Suprapubic skin (tissue), 4 donors: ENCODE data around the gene TGFBR3. TPM values are rescaled to one million over a fixed set of nuclear protein-coding genes. Genes with fewer than 3 reads are reported as not detected.

ENCODE experiments used
- DNase-seq, 2 donors: peaks; one replicate each; pipeline ENCODE4 v3.0.0-alpha.2; 2019; ENCODE audit warnings: low spot score in 2 of 2
- H3K27ac ChIP-seq: fragments of 200-600 bp; sonication (generic); one replicate; pipeline ENCODE4 v1.5.1; 2019
- H3K27me3 ChIP-seq: fragments of 200-600 bp; sonication (generic); one replicate; pipeline ENCODE4 v1.5.1; 2019
- H3K36me3 ChIP-seq: fragments of 200-600 bp; sonication (generic); one replicate; pipeline ENCODE4 v1.5.1; 2019
- H3K4me1 ChIP-seq: fragments of 200-600 bp; sonication (generic); one replicate; pipeline ENCODE4 v1.5.1; 2019
- H3K4me3 ChIP-seq: fragments of 200-600 bp; sonication (generic); one replicate; pipeline ENCODE4 v1.5.1; 2019; ENCODE audit warnings: mild to moderate bottlenecking
- H3K9me3 ChIP-seq: fragments of 200-600 bp; sonication (generic); one replicate; pipeline ENCODE4 v1.5.1; 2019
- CTCF ChIP-seq, 2 donors: fragments of 200-600 bp in 1 of 2; fragments of 450-650 bp in 1 of 2; sonication (generic) in 1 of 2; IDR thresholded peaks; one replicate each; pipeline ENCODE4 v1.5.1; 2016 to 2019; ENCODE audit warnings: antibody characterized with exemption in 2 of 2, mild to moderate bottlenecking in 1 of 2, moderate library complexity in 1 of 2
- EP300 ChIP-seq: sonication (generic); formaldehyde crosslinking; IDR thresholded peaks from one replicate; pipeline ENCODE4 v1.6.1; 2017; ENCODE audit warnings: antibody characterized with exemption
- POLR2A ChIP-seq, 2 donors: fragments of 450-650 bp; IDR thresholded peaks; one replicate each; pipeline ENCODE4 v1.6.1; 2017; ENCODE audit warnings: antibody characterized with exemption in 2 of 2, mild to moderate bottlenecking in 2 of 2, moderate library complexity in 2 of 2
- POLR2AphosphoS5 ChIP-seq, 3 donors: sonication (generic); formaldehyde crosslinking; IDR thresholded peaks; one replicate each; pipeline ENCODE4 v1.6.1; 2017; ENCODE audit warnings: antibody characterized with exemption in 3 of 3
- WGBS: methylation state at CpG from one replicate; pipeline ENCODE4 v1.1.5; 2018; 5-methylcytosine and 5-hydroxymethylcytosine counted together
- total RNA-seq, 4 donors: library from RNA; depleted of rRNA; stranded (reverse); fragments of >200 nt; gene quantifications; one replicate each; pipeline ENCODE4 v1.1.0, GENCODE V29; 2016

Gene TGFBR3
- total RNA-seq, 4 donors from 2014 or later: 91.3 to 131 (median 114) TPM

DNA sequence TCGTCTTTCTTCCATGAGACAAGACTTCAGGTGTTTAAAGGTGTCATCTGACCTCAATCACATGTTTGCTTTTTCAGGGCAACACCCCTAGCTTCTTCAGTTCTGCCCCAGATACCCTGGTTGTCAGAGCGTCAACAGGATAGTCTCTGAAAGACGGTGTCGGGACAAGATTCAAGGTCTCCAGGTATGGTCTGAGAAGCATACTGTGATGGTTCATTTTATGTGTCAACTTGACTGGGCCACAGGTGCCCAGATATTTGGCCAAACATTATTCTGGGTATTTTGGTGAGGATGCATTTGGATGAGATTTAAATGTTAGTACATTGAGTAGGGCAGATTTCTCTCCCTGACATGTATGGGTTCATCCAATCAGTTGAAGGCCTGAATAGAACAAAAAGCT is 148.3 kb downstream of the TGFBR3 start:
- TF ChIP-seq POLR2AphosphoS5 (IDR thresholded peaks at IDR 0.05) (no peak), POLR2A (IDR thresholded peaks at IDR 0.05) (no peak), CTCF (IDR thresholded peaks at IDR 0.05) (no peak), EP300 (no peak)
- no peak for DNase-seq
- WGBS: 91% methylated on average over 4 of the region's 4 CpGs
- H3K27ac ChIP-seq: peak overlapping the region; percentile 83
- no peaks in the 10 kb centered on the region for H3K27me3 ChIP-seq
- H3K9me3 ChIP-seq: no peaks in the 10 kb centered on the region
- H3K36me3 ChIP-seq: peaks cover 22% of the 10 kb centered on the region
- H3K4me1 ChIP-seq: peaks cover 42% of the 10 kb centered on the region
- H3K4me3 ChIP-seq: no peak overlapping the region

DNA sequence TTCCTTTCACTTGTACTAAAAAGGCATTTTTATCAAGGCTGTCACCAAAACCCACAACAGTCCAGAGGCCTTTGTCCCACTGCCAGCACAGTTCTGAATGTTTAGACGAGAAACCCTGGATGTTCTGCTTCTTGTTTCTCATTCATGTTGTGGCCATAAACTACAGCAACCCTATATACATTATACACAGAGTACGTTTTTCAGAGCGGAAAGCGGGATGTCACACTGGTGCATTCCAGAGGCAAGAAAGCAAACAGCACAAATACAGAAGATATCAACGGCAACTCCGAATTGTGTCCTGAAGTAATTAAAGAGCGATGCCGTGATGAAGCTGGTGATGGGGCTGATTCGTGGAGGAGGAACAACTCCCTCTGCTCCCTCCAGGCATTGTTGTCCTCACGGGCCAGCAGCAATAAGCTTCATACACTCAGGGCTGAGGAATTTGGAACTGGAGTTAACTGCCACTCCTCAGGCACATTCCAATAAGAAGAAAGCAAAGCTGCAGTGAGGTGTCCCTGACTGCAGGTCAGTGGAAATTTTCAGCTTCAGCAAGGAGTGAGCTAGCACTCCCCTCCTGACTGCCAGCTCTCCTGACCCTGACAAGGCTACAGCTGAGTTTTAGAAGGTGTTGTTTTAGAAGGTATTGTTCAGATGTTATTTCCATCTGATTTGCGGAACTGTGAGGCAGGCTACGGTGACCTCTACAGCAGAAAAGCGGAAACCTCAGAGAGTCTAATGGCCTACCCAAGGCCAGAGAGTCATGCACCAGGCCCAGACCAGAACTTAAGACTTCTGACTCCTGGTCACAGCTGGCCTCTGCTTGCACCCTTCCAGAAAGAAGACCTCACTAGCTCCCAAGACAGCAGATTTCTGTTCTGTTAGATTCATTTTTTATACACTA is 149.0 kb downstream of the TGFBR3 start:
- peaks cover 22% of the 10 kb centered on the region for H3K36me3 ChIP-seq
- 40% methylated on average over 13 of the region's 13 CpGs for WGBS
- no peaks in the 10 kb centered on the region for H3K9me3 ChIP-seq
- no peak overlapping the region for H3K4me3 ChIP-seq
- DNase-seq: no peak
- peak overlapping the region; percentile 83 for H3K27ac ChIP-seq
- H3K27me3 ChIP-seq: no peaks in the 10 kb centered on the region
- H3K4me1 ChIP-seq: peaks cover 42% of the 10 kb centered on the region
- TF ChIP-seq POLR2AphosphoS5 (IDR thresholded peaks at IDR 0.05) (peak in 2 of 3 donors; percentile 60 to 71), POLR2A (IDR thresholded peaks at IDR 0.05) (no peak), CTCF (IDR thresholded peaks at IDR 0.05) (no peak)

- Histone ChIP-seq H3K9me3 (no peaks in the 10 kb centered on the region), H3K4me3 (no peak overlapping the region), H3K4me1 (peaks cover 42% of the 10 kb centered on the region), H3K27me3 (no peaks in the 10 kb centered on the region), H3K27ac (peak overlapping the region; percentile 83), H3K36me3 (peaks cover 22% of the 10 kb centered on the region)
- DNase-seq: no peak
- TF ChIP-seq CTCF (IDR thresholded peaks at IDR 0.05) (no peak), EP300 (peak; percentile 78)
- WGBS: 61% methylated on average over 8 of the region's 8 CpGs
These were observed 149.7 kb downstream of the TGFBR3 start for GRCh38 chr1:91736146-91736714.

GRCh38 chr1:91735266-91735845 is 150.6 kb downstream of the TGFBR3 start:
- Histone ChIP-seq H3K27me3 (no peaks in the 10 kb centered on the region), H3K4me1 (peaks cover 49% of the 10 kb centered on the region), H3K36me3 (peaks cover 22% of the 10 kb centered on the region), H3K9me3 (no peaks in the 10 kb centered on the region), H3K27ac (no peak overlapping the region), H3K4me3 (no peak overlapping the region)
- WGBS: 76% methylated on average over 4 of the region's 4 CpGs
- TF ChIP-seq POLR2A (IDR thresholded peaks at IDR 0.05) (no peak), POLR2AphosphoS5 (IDR thresholded peaks at IDR 0.05) (no peak), CTCF (IDR thresholded peaks at IDR 0.05) (no peak), EP300 (no peak)
- no peak for DNase-seq

GRCh38 chr1:91734761-91735160 is 151.2 kb downstream of the TGFBR3 start:
- Histone ChIP-seq H3K27me3 (no peaks in the 10 kb centered on the region), H3K27ac (no peak overlapping the region), H3K9me3 (no peaks in the 10 kb centered on the region), H3K4me3 (no peak overlapping the region), H3K4me1 (peaks cover 50% of the 10 kb centered on the region), H3K36me3 (peaks cover 24% of the 10 kb centered on the region)
- no peak for TF ChIP-seq POLR2AphosphoS5 (IDR thresholded peaks at IDR 0.05)
- TF ChIP-seq POLR2A (IDR thresholded peaks at IDR 0.05): no peak
- TF ChIP-seq EP300: no peak
- TF ChIP-seq CTCF (IDR thresholded peaks at IDR 0.05): no peak
- 85% methylated on average over 8 of the region's 8 CpGs for WGBS
- no peak for DNase-seq
